Activated CD8-positive, alpha-beta memory T cell treated with anti-CD3 and anti-CD28 coated beads for 36 hours (primary cell): ENCODE data around the gene GGA1. TPM values are rescaled to one million over a fixed set of nuclear protein-coding genes. Genes with fewer than 3 reads are reported as not detected.

Experiments
- CTCF ChIA-PET: fragments of 350-600 bp; sonication (Branson Sonifier 250); formaldehyde crosslinking; loops from one replicate; lab custom pipeline; 2021; ENCODE audit warnings: antibody characterized with exemption; lab: Charles Lee
- POLR2A ChIA-PET: fragments of 350-600 bp; sonication (Branson Sonifier 250); formaldehyde crosslinking; loops from one replicate; lab custom pipeline; 2021; ENCODE audit warnings: antibody characterized with exemption; lab: Charles Lee
- total RNA-seq, 2 experiments: library from RNA; stranded (reverse); gene quantifications; one replicate each; pipeline ENCODE4 v1.2.3, GENCODE V29; 2021

GGA1 gene
- total RNA-seq, 2 experiments from 2014 or later = 75.5 to 80.3 TPM

- CTCF ChIA-PET = interaction anchor here (0.6 to 5.4 kb wide), 3 partner anchors 8 to 255 kb away, joined by 3 to 35 read pairs (median 3); no protein-coding TSS in a partner anchor
- POLR2A ChIA-PET = interaction anchor here (0.6 to 1.4 kb wide), 2 partner anchors 13 to 16 kb away, joined by 4 read pairs; no protein-coding TSS in a partner anchor
Measured at GRCh38 chr22:37664249-37665101, 55.8 kb downstream of the GGA1 start.

- ChIA-PET CTCF (interaction anchor here (0.6 to 5.4 kb wide), 2 partner anchors 23 to 213 kb away, joined by 4 to 35 read pairs; no protein-coding TSS in a partner anchor), POLR2A (no interaction called here)
Measured at GRCh38 chr22:37665487-37665886, 56.9 kb downstream of the GGA1 start.

- POLR2A ChIA-PET = interaction anchor here (0.7 to 0.9 kb wide), 4 partner anchors 11 to 43 kb away, joined by 3 to 5 read pairs (median 4); partner anchors contain the start of gene PDXP
- CTCF ChIA-PET = interaction anchor here (0.7 to 21.6 kb wide), 3 partner anchors 12 to 648 kb away, joined by 3 to 239 read pairs (median 25); partner anchors contain the start of gene SH3BP1
Measured at GRCh38 chr22:37669586-37669985, 61.0 kb downstream of the GGA1 start.

- CTCF ChIA-PET = interaction anchor here (0.9 to 21.6 kb wide), 4 partner anchors 8 to 32 kb away, joined by 3 to 239 read pairs (median 14); partner anchors contain the start of genes PDXP and SH3BP1
- POLR2A ChIA-PET = interaction anchor here (1.6 kb wide), 1 partner anchor 29 kb away, joined by 3 read pairs; no protein-coding TSS in a partner anchor
Measured at GRCh38 chr22:37672206-37672919, 63.7 kb downstream of the GGA1 start.

GRCh38 chr22:37672920-37673455, 64.4 kb downstream of the GGA1 start:
- ChIA-PET CTCF (interaction anchor here (0.9 to 21.6 kb wide), 4 partner anchors 9 to 32 kb away, joined by 3 to 239 read pairs (median 14); partner anchors contain the start of genes PDXP and SH3BP1), POLR2A (no interaction called here)

GRCh38 chr22:37674248-37674647, 65.6 kb downstream of the GGA1 start:
- ChIA-PET POLR2A (interaction anchor here (0.9 to 2.1 kb wide), 3 partner anchors 25 to 32 kb away, joined by 3 to 6 read pairs (median 4); no protein-coding TSS in a partner anchor), CTCF (interaction anchor here (1.1 to 21.6 kb wide), 5 partner anchors 12 to 67 kb away, joined by 3 to 239 read pairs (median 4); partner anchors contain the start of gene SH3BP1)

GRCh38 chr22:37674951-37675929, 66.6 kb downstream of the GGA1 start, which contains the start of gene LGALS1:
TSS of gene LGALS1 (plus strand) at chr22:37675636. CDS start at chr22:37675703, 67 bp downstream.
- CTCF ChIA-PET = interaction anchor here (0.6 to 21.6 kb wide), 11 partner anchors 11 to 72 kb away, joined by 3 to 239 read pairs (median 4); partner anchors contain the start of genes NOL12, PDXP and SH3BP1
- POLR2A ChIA-PET = interaction anchor here (0.6 to 3.1 kb wide), 10 partner anchors 14 to 133 kb away, joined by 3 to 23 read pairs (median 4); partner anchors contain the start of genes GCAT, GGA1 and PDXP

- ChIA-PET POLR2A (interaction anchor here (1.0 to 3.1 kb wide), 5 partner anchors 15 to 277 kb away, joined by 3 to 23 read pairs (median 6); partner anchors contain the start of genes C22orf23, GGA1, PDXP and POLR2F), CTCF (interaction anchor here (1.0 to 21.6 kb wide), 7 partner anchors 10 to 69 kb away, joined by 3 to 239 read pairs (median 4); partner anchors contain the start of genes NOL12, PDXP and SH3BP1)
Measured at GRCh38 chr22:37675930-37676735, 67.5 kb downstream of the GGA1 start.

- POLR2A ChIA-PET = interaction anchor here (1.0 to 3.1 kb wide), 6 partner anchors 13 to 276 kb away, joined by 3 to 23 read pairs (median 4); partner anchors contain the start of genes C22orf23, GGA1, PDXP and POLR2F
- CTCF ChIA-PET = interaction anchor here (1.0 to 21.6 kb wide), 4 partner anchors 16 to 70 kb away, joined by 3 to 239 read pairs (median 6); partner anchors contain the start of genes PDXP and SH3BP1
Measured at GRCh38 chr22:37676736-37677492, 68.3 kb downstream of the GGA1 start.

GRCh38 chr22:37677493-37677974, 68.9 kb downstream of the GGA1 start:
- ChIA-PET POLR2A (interaction anchor here (1.4 to 3.1 kb wide), 4 partner anchors 14 to 69 kb away, joined by 4 to 23 read pairs (median 8); partner anchors contain the start of genes GGA1 and PDXP), CTCF (interaction anchor here (1.0 to 21.6 kb wide), 3 partner anchors 16 to 37 kb away, joined by 3 to 239 read pairs (median 7); partner anchors contain the start of genes PDXP and SH3BP1)

GRCh38 chr22:37678372-37678771, 69.7 kb downstream of the GGA1 start:
- ChIA-PET CTCF (interaction anchor here (0.7 to 21.6 kb wide), 3 partner anchors 19 to 38 kb away, joined by 3 to 239 read pairs (median 7); partner anchors contain the start of genes PDXP and SH3BP1), POLR2A (interaction anchor here (0.7 to 1.5 kb wide), 3 partner anchors 35 to 531 kb away, joined by 4 to 7 read pairs (median 4); no protein-coding TSS in a partner anchor)

GRCh38 chr22:37679670-37680069, 71.0 kb downstream of the GGA1 start:
- POLR2A ChIA-PET = interaction anchor here (1.2 kb wide), 1 partner anchor 37 kb away, joined by 6 read pairs; no protein-coding TSS in a partner anchor
- CTCF ChIA-PET = interaction anchor here (4.7 to 21.6 kb wide), 3 partner anchors 8 to 56 kb away, joined by 25 to 239 read pairs (median 71); partner anchors contain the start of gene SH3BP1

GRCh38 chr22:37680191-37680851, 71.7 kb downstream of the GGA1 start:
- ChIA-PET CTCF (interaction anchor here (0.7 to 21.6 kb wide), 9 partner anchors 9 to 138 kb away, joined by 3 to 239 read pairs (median 19); partner anchors contain the start of genes PDXP and SH3BP1), POLR2A (interaction anchor here (1.2 to 1.5 kb wide), 2 partner anchors 22 to 38 kb away, joined by 6 to 7 read pairs; partner anchors contain the start of gene PDXP)
